Bronchial epithelial cell (primary cell): ENCODE measurements around the gene GPR153. TPM values are rescaled to one million over a fixed set of nuclear protein-coding genes. Genes with fewer than 3 reads are reported as not detected.

Experiments used
- DNase-seq: peaks from one replicate; pipeline ENCODE4 v3.0.0-alpha.2; 2010; ENCODE audit warnings: low read depth
- FAIRE-seq: peaks from 2 replicates; lab custom pipeline; 2011; peaks lifted over from hg19 to GRCh38; lab: Jason Lieb, UNC
- H3K27me3 ChIP-seq: 2 replicates; pipeline ENCODE4 v1.5.1; 2011; ENCODE audit warnings: low read length; ENCODE audit not compliant: control insufficient read depth, insufficient read depth
- H3K36me3 ChIP-seq: 2 replicates; pipeline ENCODE4 v1.5.1; 2011; ENCODE audit warnings: low read length; ENCODE audit not compliant: control insufficient read depth, insufficient read depth
- H3K4me3 ChIP-seq: 2 replicates; pipeline ENCODE4 v1.5.1; 2011; ENCODE audit warnings: mild to moderate bottlenecking, low read depth, low read length, control low read depth
- total RNA-seq: library from RNA; depleted of rRNA; stranded (reverse); fragments of >200 nt; gene quantifications from 2 replicates; pipeline ENCODE4 v1.2.1, GENCODE V29; 2014
- TF ChIP-seq, protein P1 (sequence below): IDR thresholded peaks from 2 replicates; pipeline ENCODE4 v1.5.1; 2011; ENCODE audit warnings: mild to moderate bottlenecking, moderate library complexity, low read length, control low read depth, inconsistent platforms; ENCODE audit not compliant: insufficient read depth, severe bottlenecking

The GPR153 gene
- total RNA-seq, 1 donor from 2014 or later = 44.2 TPM

DNA sequence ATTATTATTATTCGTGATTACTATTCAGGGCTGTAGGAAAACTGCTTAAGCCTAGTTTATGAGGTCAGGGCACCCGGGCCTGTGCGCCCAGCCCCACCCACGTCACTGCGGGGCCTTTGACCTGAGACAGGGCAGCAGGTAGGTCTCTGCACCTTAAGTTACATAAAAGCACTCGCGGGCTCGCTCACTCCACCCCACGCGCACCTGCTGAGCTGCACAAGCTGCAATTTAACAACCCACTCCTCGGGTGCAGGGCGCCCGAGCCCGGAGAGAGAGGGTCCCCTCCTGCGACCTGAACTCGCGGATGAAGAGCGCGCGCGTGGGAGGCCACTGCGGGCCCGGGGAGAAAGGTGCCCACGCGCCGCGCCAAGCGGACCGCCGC lies 25.6 kb downstream of the GPR153 start:
- peaks cover 8% of the 10 kb centered on the region for H3K36me3 ChIP-seq
- peak overlapping the region; percentile 74 for H3K4me3 ChIP-seq
- DNase-seq = no peak
- no peaks in the 10 kb centered on the region for H3K27me3 ChIP-seq
- TF ChIP-seq, protein P1, sequence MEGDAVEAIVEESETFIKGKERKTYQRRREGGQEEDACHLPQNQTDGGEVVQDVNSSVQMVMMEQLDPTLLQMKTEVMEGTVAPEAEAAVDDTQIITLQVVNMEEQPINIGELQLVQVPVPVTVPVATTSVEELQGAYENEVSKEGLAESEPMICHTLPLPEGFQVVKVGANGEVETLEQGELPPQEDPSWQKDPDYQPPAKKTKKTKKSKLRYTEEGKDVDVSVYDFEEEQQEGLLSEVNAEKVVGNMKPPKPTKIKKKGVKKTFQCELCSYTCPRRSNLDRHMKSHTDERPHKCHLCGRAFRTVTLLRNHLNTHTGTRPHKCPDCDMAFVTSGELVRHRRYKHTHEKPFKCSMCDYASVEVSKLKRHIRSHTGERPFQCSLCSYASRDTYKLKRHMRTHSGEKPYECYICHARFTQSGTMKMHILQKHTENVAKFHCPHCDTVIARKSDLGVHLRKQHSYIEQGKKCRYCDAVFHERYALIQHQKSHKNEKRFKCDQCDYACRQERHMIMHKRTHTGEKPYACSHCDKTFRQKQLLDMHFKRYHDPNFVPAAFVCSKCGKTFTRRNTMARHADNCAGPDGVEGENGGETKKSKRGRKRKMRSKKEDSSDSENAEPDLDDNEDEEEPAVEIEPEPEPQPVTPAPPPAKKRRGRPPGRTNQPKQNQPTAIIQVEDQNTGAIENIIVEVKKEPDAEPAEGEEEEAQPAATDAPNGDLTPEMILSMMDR = no peak
- FAIRE-seq = no peak

DNA sequence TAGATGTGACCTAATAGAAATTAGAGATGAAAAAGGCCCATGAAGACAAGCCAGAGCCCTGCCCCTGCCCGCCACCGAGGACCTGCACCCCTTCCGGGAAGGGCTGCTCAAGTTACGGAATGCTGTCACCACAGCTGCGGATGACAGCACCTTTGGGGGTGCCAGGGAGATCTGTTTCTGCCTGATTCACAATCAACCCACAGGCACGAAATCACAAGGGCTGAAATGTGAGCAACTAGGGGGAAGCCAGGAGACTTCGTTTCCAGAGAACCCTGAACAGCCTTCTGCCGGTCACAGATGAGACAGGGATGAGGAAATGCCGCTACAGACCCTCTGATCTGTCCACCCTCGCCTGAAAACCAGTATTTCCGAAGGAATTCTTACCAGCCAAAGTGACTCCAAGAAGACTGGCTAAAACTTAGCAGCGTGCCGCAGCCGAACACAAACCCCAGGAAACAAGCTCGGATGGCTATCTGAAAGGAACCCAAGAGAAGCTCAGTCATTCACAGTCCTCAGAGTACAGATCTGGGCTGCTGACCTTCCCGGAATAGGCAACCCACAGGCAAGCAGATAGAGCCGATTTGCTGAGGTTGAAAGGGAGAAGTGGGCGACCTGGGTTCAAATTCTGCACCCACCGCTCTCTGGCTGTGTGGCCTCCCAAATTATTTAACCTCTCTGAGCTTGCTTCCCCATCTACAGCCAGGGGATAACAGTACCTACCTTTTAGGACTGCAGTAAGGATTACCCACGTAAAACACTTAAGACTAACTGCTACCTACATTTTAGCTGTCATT lies 26.2 kb downstream of the GPR153 start:
- Histone ChIP-seq H3K36me3 (peaks cover 8% of the 10 kb centered on the region), H3K4me3 (peak overlapping the region; percentile 74), H3K27me3 (no peaks in the 10 kb centered on the region)
- TF ChIP-seq, protein P1 = no peak
- DNase-seq = peak; percentile 38
- FAIRE-seq = no peak

DNA sequence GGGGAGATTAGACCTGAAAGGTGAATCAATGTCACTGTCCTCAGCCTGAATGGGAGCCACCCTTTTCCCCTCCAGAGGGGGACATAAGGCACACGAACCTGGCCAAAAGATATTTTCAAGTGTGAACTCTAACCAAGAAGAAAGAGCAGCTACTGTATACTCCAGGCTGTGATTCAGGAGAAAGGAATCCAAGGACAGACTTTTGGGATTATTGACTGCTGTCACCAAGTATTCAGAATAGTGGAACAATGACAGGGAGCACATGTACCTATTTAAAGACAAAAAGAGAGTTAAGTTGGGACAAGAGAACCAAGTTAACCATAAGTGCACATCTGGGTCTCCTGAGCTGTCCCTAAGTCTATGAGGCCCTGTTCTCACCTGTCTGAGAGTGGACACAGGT lies 27.5 kb downstream of the GPR153 start:
- H3K27me3 ChIP-seq = no peaks in the 10 kb centered on the region
- H3K4me3 ChIP-seq = no peak overlapping the region
- no peak for DNase-seq
- TF ChIP-seq, protein P1 = no peak
- peaks cover 8% of the 10 kb centered on the region for H3K36me3 ChIP-seq
- FAIRE-seq = no peak

DNA sequence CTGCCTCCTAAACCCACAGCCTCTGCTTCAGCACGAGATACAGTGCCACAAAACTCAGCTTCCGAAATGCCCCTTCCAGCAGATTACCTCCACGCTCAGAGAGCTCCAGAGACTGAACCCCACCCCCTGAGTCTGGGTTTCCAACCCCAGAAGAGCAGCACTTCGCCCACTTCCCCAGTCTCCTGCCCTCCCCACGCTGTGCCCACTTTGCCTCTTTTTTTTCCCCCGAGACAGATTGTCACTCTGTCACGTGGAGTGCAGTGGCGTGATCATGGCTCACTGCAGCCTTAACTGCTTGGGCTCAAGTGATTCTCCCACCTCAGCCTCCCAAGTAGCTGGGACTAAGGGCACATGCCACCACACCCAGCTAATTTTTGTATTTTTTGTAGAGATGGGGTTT lies 35.2 kb downstream of the GPR153 start:
- DNase-seq = no peak
- H3K4me3 ChIP-seq = no peak overlapping the region
- no peak for FAIRE-seq
- no peaks in the 10 kb centered on the region for H3K27me3 ChIP-seq
- H3K36me3 ChIP-seq = peaks cover 13% of the 10 kb centered on the region
- TF ChIP-seq, protein P1 = no peak

DNA sequence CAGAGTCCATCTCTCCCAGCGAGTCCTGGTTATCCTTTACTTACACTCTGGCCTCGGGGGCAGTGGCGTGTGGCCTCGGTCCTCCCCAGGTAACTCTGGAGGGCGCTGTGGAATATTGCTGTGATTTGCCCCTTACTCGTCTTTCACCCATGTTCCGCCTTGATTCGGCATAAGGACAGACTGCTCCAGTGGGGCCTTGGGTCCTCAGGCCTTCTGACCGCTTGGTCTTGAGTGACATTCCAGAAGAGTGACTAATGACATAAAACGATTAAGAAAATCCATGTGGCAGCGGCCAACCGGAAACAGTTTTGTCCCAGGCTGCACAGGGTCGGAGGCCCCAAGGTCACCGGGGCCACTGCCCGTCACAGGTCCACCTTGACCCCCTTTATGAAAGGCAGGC lies 36.2 kb downstream of the GPR153 start:
- FAIRE-seq = no peak
- H3K36me3 ChIP-seq = peaks cover 13% of the 10 kb centered on the region
- DNase-seq = no peak
- TF ChIP-seq, protein P1 = no peak
- no peaks in the 10 kb centered on the region for H3K27me3 ChIP-seq
- H3K4me3 ChIP-seq = no peak overlapping the region
